Peyer's patch (tissue), 4 donors: ENCODE results near the gene D2HGDH. TPM values are rescaled to one million over a fixed set of nuclear protein-coding genes. Genes with fewer than 3 reads are reported as not detected.
A peak's percentile ranks its signal among the peaks of the same experiment; 100 is the strongest.

Source experiments
- DNase-seq, 3 donors: peaks; one replicate each; pipeline ENCODE4 v3.0.0-alpha.2; 2017 to 2019
- H3K27ac ChIP-seq, 4 donors: fragments of 200-600 bp; sonication (generic); one replicate each; pipeline ENCODE4 v1.5.1; 2016 to 2019
- H3K27me3 ChIP-seq, 2 donors: fragments of 200-600 bp; sonication (generic); one replicate each; pipeline ENCODE4 v1.5.1; 2019
- H3K36me3 ChIP-seq, 3 donors: fragments of 200-600 bp; sonication (generic); one replicate each; pipeline ENCODE4 v1.5.1; 2016 to 2019
- H3K4me1 ChIP-seq, 4 donors: fragments of 200-600 bp; sonication (generic); one replicate each; pipeline ENCODE4 v1.5.1; 2016 to 2019
- H3K4me3 ChIP-seq, 4 donors: fragments of 200-600 bp; sonication (generic); 1 replicate in 3 of 4; 2 replicates in 1 of 4; pipeline ENCODE4 v1.5.1; 2016 to 2019; ENCODE audit warnings: mild to moderate bottlenecking in 1 of 4
- H3K9me3 ChIP-seq, 4 donors: fragments of 200-600 bp; sonication (generic); one replicate each; pipeline ENCODE4 v1.5.1; 2016 to 2019; ENCODE audit warnings: mild to moderate bottlenecking in 1 of 4
- CTCF ChIP-seq, 6 experiments: fragments of 450-650 bp in 4 of 6; fragments of 200-600 bp in 2 of 6; sonication (generic) in 1 of 6; IDR thresholded peaks; one replicate each; pipeline ENCODE4 v1.5.1; 2017 to 2019; ENCODE audit warnings: antibody characterized with exemption in 6 of 6, mild to moderate bottlenecking in 3 of 6, moderate library complexity in 1 of 6
- POLR2A ChIP-seq, 2 donors: fragments of 450-650 bp; IDR thresholded peaks; one replicate each; pipeline ENCODE4 v1.5.1; 2017; ENCODE audit warnings: antibody characterized with exemption in 2 of 2, mild to moderate bottlenecking in 2 of 2, moderate library complexity in 2 of 2
- total RNA-seq, 4 donors: library from RNA; depleted of rRNA; stranded (reverse); fragments of >200 nt; gene quantifications; one replicate each; pipeline ENCODE4 v1.1.0, GENCODE V29; 2016

D2HGDH gene
- 100 to 1,000 TPM in 1 of 4 donors, 10 to 100 TPM in 3; 36.4 to 122 (median 77.7) TPM for total RNA-seq

GRCh38 chr2:241734467-241735208 is at the start of gene D2HGDH:
Gene D2HGDH (plus strand): TSS chr2:241734630. CDS start chr2:241735225, 595 bp downstream.
- Histone ChIP-seq H3K36me3 (peaks cover 0 to 5% (median 0%) of the 10 kb centered on the region in 3 donors), H3K9me3 (no peaks in the 10 kb centered on the region), H3K27ac (peak within 1 kb of the TSS; percentile 83 to 98 (median 90)), H3K4me1 (peaks cover 0 to 14% (median 5%) of the 10 kb centered on the region in 4 donors), H3K4me3 (peak within 1 kb of the TSS; percentile 74 to 97 (median 86)), H3K27me3 (no peaks in the 10 kb centered on the region)
- peak; percentile 37 to 68 for TF ChIP-seq POLR2A (IDR thresholded peaks at IDR 0.05)
- TF ChIP-seq CTCF (IDR thresholded peaks at IDR 0.05) = peak in 1 of 6 experiments; percentile 13
- DNase-seq = peak; percentile 97 to 98 (median 98)

- Histone ChIP-seq H3K4me3 (peak overlapping the region; percentile 84 to 99 (median 94)), H3K9me3 (no peaks in the 10 kb centered on the region), H3K27ac (peak overlapping the region; percentile 66 to 91 (median 90)), H3K27me3 (no peaks in the 10 kb centered on the region), H3K4me1 (peaks cover 0 to 25% (median 7%) of the 10 kb centered on the region in 4 donors), H3K36me3 (peaks cover 0 to 23% (median 0%) of the 10 kb centered on the region in 3 donors)
- no peak for TF ChIP-seq CTCF (IDR thresholded peaks at IDR 0.05)
- TF ChIP-seq POLR2A (IDR thresholded peaks at IDR 0.05) = no peak
- DNase-seq = no peak
These were observed 48.1 kb upstream of the D2HGDH start for GRCh38 chr2:241686324-241686649.

- peaks cover 0 to 18% (median 0%) of the 10 kb centered on the region in 3 donors for H3K36me3 ChIP-seq
- H3K9me3 ChIP-seq = no peaks in the 10 kb centered on the region
- DNase-seq = peak; percentile 92 to 98 (median 98)
- H3K4me3 ChIP-seq = peak within 1 kb of the TSS; percentile 84 to 99 (median 94)
- no peaks in the 10 kb centered on the region for H3K27me3 ChIP-seq
- TF ChIP-seq CTCF (IDR thresholded peaks at IDR 0.05) (no peak), POLR2A (IDR thresholded peaks at IDR 0.05) (peak; percentile 74 to 87)
- H3K4me1 ChIP-seq = peaks cover 0 to 25% (median 7%) of the 10 kb centered on the region in 4 donors
- peak within 1 kb of the TSS; percentile 90 to 91 (median 91) for H3K27ac ChIP-seq
These were observed 47.6 kb upstream of the D2HGDH start, which contains the start of gene DTYMK for GRCh38 chr2:241686650-241687425. Gene DTYMK (minus strand): TSS chr2:241686815. CDS start chr2:241686783, 32 bp downstream.

- TF ChIP-seq CTCF (IDR thresholded peaks at IDR 0.05) (no peak), POLR2A (IDR thresholded peaks at IDR 0.05) (no peak)
- peaks cover 0 to 15% (median 0%) of the 10 kb centered on the region in 3 donors for H3K36me3 ChIP-seq
These were observed 45.1 kb upstream of the D2HGDH start for GRCh38 chr2:241689306-241689705.

GRCh38 chr2:241690202-241690717 is 44.2 kb upstream of the D2HGDH start:
- peaks cover 0 to 15% (median 0%) of the 10 kb centered on the region in 3 donors for H3K36me3 ChIP-seq
- no peak overlapping the region for H3K4me3 ChIP-seq
- H3K27ac ChIP-seq = no peak overlapping the region
- TF ChIP-seq CTCF (IDR thresholded peaks at IDR 0.05) (no peak), POLR2A (IDR thresholded peaks at IDR 0.05) (no peak)
- H3K4me1 ChIP-seq = peaks cover 0 to 25% (median 7%) of the 10 kb centered on the region in 4 donors
- no peak for DNase-seq
- H3K9me3 ChIP-seq = no peaks in the 10 kb centered on the region
- no peaks in the 10 kb centered on the region for H3K27me3 ChIP-seq

More at GRCh38 chr2:241689306-241689705, 45.1 kb upstream of the D2HGDH start:
- Histone ChIP-seq H3K9me3 (no peaks in the 10 kb centered on the region), H3K4me1 (peaks cover 0 to 25% (median 7%) of the 10 kb centered on the region in 4 donors), H3K27ac (no peak overlapping the region), H3K4me3 (no peak overlapping the region), H3K27me3 (no peaks in the 10 kb centered on the region)
- no peak for DNase-seq
